SIG-M5 (cell line): ENCODE results near the gene NOTCH4.
A peak's percentile ranks its signal among the peaks of the same experiment; 100 is the strongest.
"Not testable (repeated sequence)": the region's sequence is repeated elsewhere in the genome, so short reads cannot be mapped to it uniquely, and the experiment has no call there.

Experiments
- DNase-seq: peaks from one replicate; lab custom pipeline; 2025; lab: John Stamatoyannopoulos, UW

The NOTCH4 gene

GRCh38 chr6:32194388-32194787 lies 29.5 kb downstream of the NOTCH4 start:
- DNase-seq: no peak

- DNase-seq: not testable (repeated sequence)
Observed at GRCh38 chr6:32193096-32193495, 30.8 kb downstream of the NOTCH4 start.

GRCh38 chr6:32192608-32193039 lies 31.2 kb downstream of the NOTCH4 start, which contains the start of gene GPSM3:
Gene GPSM3 (minus strand): TSS chr6:32192643. CDS start chr6:32192513, 130 bp downstream.
- DNase-seq: peak; percentile 8

- no peak for DNase-seq
Observed at GRCh38 chr6:32191696-32192607, 31.9 kb downstream of the NOTCH4 start.

GRCh38 chr6:32190911-32191677 lies 32.8 kb downstream of the NOTCH4 start:
- no peak for DNase-seq

GRCh38 chr6:32190054-32190851 lies 33.6 kb downstream of the NOTCH4 start, which contains the start of gene PBX2:
Gene PBX2 (minus strand): TSS chr6:32190202. CDS start chr6:32189915, 287 bp downstream.
- DNase-seq: peak; percentile 20

- DNase-seq: no peak
Observed at GRCh38 chr6:32189742-32190053, 34.2 kb downstream of the NOTCH4 start.

GRCh38 chr6:32189069-32189741 lies 34.7 kb downstream of the NOTCH4 start:
- no peak for DNase-seq

- no peak for DNase-seq
Observed at GRCh38 chr6:32188381-32189068, 35.3 kb downstream of the NOTCH4 start.

GRCh38 chr6:32187725-32188380 lies 36.0 kb downstream of the NOTCH4 start:
- not testable (repeated sequence) for DNase-seq

GRCh38 chr6:32187009-32187709 lies 36.7 kb downstream of the NOTCH4 start:
- DNase-seq: no peak

- not testable (repeated sequence) for DNase-seq
Observed at GRCh38 chr6:32186151-32186840, 37.6 kb downstream of the NOTCH4 start.

GRCh38 chr6:32185681-32186131 lies 38.2 kb downstream of the NOTCH4 start:
- not testable (repeated sequence) for DNase-seq

GRCh38 chr6:32184084-32184640 lies 39.7 kb downstream of the NOTCH4 start, which contains the start of gene AGER:
Gene AGER (minus strand): TSS chr6:32184253. CDS start chr6:32184222, 31 bp downstream.
- no peak for DNase-seq

- DNase-seq: no peak
Observed at GRCh38 chr6:32183483-32184083, 40.3 kb downstream of the NOTCH4 start.

GRCh38 chr6:32183030-32183429 lies 40.8 kb downstream of the NOTCH4 start:
- DNase-seq: no peak

- DNase-seq: no peak
Observed at GRCh38 chr6:32182555-32182981, 41.3 kb downstream of the NOTCH4 start.
